Measurements from ENCODE around the gene ATOH8.
A peak's percentile ranks its signal among the peaks of the same experiment; 100 is the strongest.

Gene ATOH8

GRCh38 chr2:85800586-85800985 is 46.8 kb downstream of the ATOH8 start:
- DNase-seq (ENCODE audit: low read depth), result no peak
- H3K4me3 ChIP-seq (ENCODE audit: low read depth, low read length), result no peak overlapping the region
- TF ChIP-seq CTCF (IDR thresholded peaks at IDR 0.05; ENCODE audit: low read depth, low read length, missing control alignments), result no peak

- no peak for TF ChIP-seq CTCF (IDR thresholded peaks at IDR 0.05; ENCODE audit: low read depth, low read length, missing control alignments)
- DNase-seq (ENCODE audit: low read depth), result no peak
- H3K4me3 ChIP-seq (ENCODE audit: low read depth, low read length), result no peak overlapping the region
Observed at GRCh38 chr2:85801871-85802270, 48.1 kb downstream of the ATOH8 start.

GRCh38 chr2:85802354-85803103 is 48.7 kb downstream of the ATOH8 start:
- DNase-seq (ENCODE audit: low read depth), result no peak
- TF ChIP-seq CTCF (IDR thresholded peaks at IDR 0.05; ENCODE audit: low read depth, low read length, missing control alignments), result no peak
- no peak overlapping the region for H3K4me3 ChIP-seq (ENCODE audit: low read depth, low read length)

GRCh38 chr2:85803704-85804425 is 50.1 kb downstream of the ATOH8 start:
- no peak for TF ChIP-seq CTCF (IDR thresholded peaks at IDR 0.05; ENCODE audit: low read depth, low read length, missing control alignments)
- no peak overlapping the region for H3K4me3 ChIP-seq (ENCODE audit: low read depth, low read length)
- DNase-seq (ENCODE audit: low read depth), result no peak

- TF ChIP-seq CTCF (IDR thresholded peaks at IDR 0.05; ENCODE audit: low read depth, low read length, missing control alignments), result peak; percentile 52
- no peak for DNase-seq (ENCODE audit: low read depth)
- no peak overlapping the region for H3K4me3 ChIP-seq (ENCODE audit: low read depth, low read length)
Observed at GRCh38 chr2:85804583-85804982, 50.8 kb downstream of the ATOH8 start.

- no peak overlapping the region for H3K4me3 ChIP-seq (ENCODE audit: low read depth, low read length)
- no peak for DNase-seq (ENCODE audit: low read depth)
- TF ChIP-seq CTCF (IDR thresholded peaks at IDR 0.05; ENCODE audit: low read depth, low read length, missing control alignments), result no peak
Observed at GRCh38 chr2:85806358-85807118, 52.7 kb downstream of the ATOH8 start.

Measured in GM12864 (cell line).